HG03378 (cell line): ENCODE results near the gene UGT2B11.
"Not testable (repeated sequence)": the region's sequence is repeated elsewhere in the genome, so short reads cannot be mapped to it uniquely, and the experiment has no call there.

Experiments
- ATAC-seq: cut with Tn5 transposase; IDR thresholded peaks from one replicate; pipeline ENCODE4 v1.9.1; 2021; ENCODE audit warnings: mild to moderate bottlenecking, moderate library complexity; ENCODE audit not compliant: unreplicated experiment

Gene UGT2B11

GRCh38 chr4:69170233-69171134 is 44.1 kb downstream of the UGT2B11 start:
- ATAC-seq: peak; percentile 89

- ATAC-seq: not testable (repeated sequence)
Observed at GRCh38 chr4:69169171-69169570, 45.4 kb downstream of the UGT2B11 start.

GRCh38 chr4:69167300-69167699 is 47.2 kb downstream of the UGT2B11 start:
- ATAC-seq: no peak

GRCh38 chr4:69166376-69166775 is 48.2 kb downstream of the UGT2B11 start:
- ATAC-seq: not testable (repeated sequence)

GRCh38 chr4:69165707-69166106 is 48.8 kb downstream of the UGT2B11 start:
- not testable (repeated sequence) for ATAC-seq

- ATAC-seq: peak; percentile 56
Observed at GRCh38 chr4:69156913-69157312, 57.6 kb downstream of the UGT2B11 start.

- ATAC-seq: no peak
Observed at GRCh38 chr4:69154021-69154420, 60.5 kb downstream of the UGT2B11 start.
